GM13977 (cell line): ENCODE data around the gene CREG1.
"Not testable (repeated sequence)": the region's sequence is repeated elsewhere in the genome, so short reads cannot be mapped to it uniquely, and the experiment has no call there.

Experiments used
- DNase-seq: peaks from one replicate; pipeline ENCODE4 v3.0.0; 2012; ENCODE audit warnings: low spot score
- in situ Hi-C: fragments of 300-500 bp; cut with MboI; formaldehyde crosslinking; loops from one replicate; pipeline ENCODE4 v1.12.0; 2022; ENCODE audit warnings: low sequenced_read_pairs, low pct_unique_long_range_greater_than_20kb, mixed read lengths, inconsistent platforms; ENCODE audit not compliant: unreplicated experiment
- TF ChIP-seq, protein P1 (sequence below): IDR thresholded peaks from 2 replicates; pipeline ENCODE4 v1.5.1; 2012; ENCODE audit warnings: mild to moderate bottlenecking, control low read depth; ENCODE audit not compliant: insufficient read depth; ENCODE audit errors: extremely low read depth, missing control alignments

CREG1 gene

GRCh38 chr1:167565922-167566321, 12.4 kb upstream of the CREG1 start:
- in situ Hi-C loops, result no loop called here
- TF ChIP-seq, protein P1, sequence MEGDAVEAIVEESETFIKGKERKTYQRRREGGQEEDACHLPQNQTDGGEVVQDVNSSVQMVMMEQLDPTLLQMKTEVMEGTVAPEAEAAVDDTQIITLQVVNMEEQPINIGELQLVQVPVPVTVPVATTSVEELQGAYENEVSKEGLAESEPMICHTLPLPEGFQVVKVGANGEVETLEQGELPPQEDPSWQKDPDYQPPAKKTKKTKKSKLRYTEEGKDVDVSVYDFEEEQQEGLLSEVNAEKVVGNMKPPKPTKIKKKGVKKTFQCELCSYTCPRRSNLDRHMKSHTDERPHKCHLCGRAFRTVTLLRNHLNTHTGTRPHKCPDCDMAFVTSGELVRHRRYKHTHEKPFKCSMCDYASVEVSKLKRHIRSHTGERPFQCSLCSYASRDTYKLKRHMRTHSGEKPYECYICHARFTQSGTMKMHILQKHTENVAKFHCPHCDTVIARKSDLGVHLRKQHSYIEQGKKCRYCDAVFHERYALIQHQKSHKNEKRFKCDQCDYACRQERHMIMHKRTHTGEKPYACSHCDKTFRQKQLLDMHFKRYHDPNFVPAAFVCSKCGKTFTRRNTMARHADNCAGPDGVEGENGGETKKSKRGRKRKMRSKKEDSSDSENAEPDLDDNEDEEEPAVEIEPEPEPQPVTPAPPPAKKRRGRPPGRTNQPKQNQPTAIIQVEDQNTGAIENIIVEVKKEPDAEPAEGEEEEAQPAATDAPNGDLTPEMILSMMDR, result no peak
- DNase-seq, result no peak

DNA sequence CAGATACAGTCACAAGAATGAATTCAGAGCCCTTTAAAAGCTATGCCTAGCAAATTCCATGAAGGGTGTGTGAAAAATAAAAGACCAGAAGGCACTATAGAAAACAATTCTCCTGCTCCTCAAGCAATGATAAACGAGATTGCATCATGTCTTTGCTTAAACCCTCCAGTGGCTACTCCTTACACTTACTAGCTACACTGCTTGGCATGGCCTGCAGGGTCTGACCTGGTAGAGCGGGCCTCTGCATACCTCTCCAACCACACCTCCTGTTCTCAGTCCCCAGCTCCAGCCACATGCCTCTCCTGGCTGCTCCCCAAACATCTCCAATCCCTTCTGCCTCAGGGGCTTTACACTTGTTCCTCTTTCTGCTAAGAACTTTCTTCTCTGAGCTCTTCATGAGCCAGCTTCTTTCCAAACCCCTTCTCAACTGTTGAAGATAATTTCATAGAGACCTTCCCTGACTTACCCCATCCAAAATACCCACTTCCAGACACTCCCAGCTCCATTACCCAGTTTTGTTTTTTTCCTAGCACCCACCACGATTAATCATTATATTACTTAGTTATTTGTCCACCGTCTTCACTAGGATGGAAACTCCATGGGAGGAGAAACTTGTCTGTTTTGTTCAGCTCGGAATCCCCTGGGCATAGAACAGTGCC, 11.2 kb upstream of the CREG1 start:
- TF ChIP-seq, protein P1, result no peak
- in situ Hi-C loops, result no loop called here
- DNase-seq, result no peak

GRCh38 chr1:167563579-167564246, 10.2 kb upstream of the CREG1 start:
- TF ChIP-seq, protein P1, result no peak
- in situ Hi-C loops, result no loop called here
- no peak for DNase-seq

DNA sequence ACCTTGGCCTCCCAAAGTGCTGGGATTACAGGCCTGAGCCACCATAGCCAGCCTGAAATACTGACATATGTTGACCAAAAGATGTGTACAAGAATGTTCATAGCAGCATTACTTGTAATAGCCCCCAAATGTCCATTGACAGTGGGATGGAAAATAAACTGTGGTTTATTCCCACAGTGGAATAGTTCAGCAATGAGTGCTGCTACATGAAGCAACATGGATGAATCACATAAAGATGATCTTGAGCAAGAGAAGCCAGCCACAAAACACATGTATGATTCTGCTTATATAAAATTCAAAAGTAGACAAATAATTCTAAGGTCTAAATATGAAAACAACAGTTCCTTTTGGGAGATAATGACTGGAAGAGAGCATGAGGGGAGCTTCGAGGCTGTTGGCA, 9.1 kb upstream of the CREG1 start:
- in situ Hi-C loops, result no loop called here
- DNase-seq, result no peak
- TF ChIP-seq, protein P1, result no peak

- in situ Hi-C loops, result no loop called here
- no peak for DNase-seq
Observed at GRCh38 chr1:167561753-167562152, 8.2 kb upstream of the CREG1 start.

GRCh38 chr1:167555971-167556714, 2.6 kb upstream of the CREG1 start:
- DNase-seq, result peak; percentile 70
- TF ChIP-seq, protein P1, result peak; percentile 76
- in situ Hi-C loops, result no loop called here

More at GRCh38 chr1:167561753-167562152, 8.2 kb upstream of the CREG1 start:
- TF ChIP-seq, protein P1, result no peak

- in situ Hi-C loops, DNase-seq: not testable (repeated sequence)
Observed at GRCh38 chr1:167555072-167555471, 1.5 kb upstream of the CREG1 start.
